GM12878 (cell line): ENCODE results near the gene BCL2L12. TPM values are rescaled to one million over a fixed set of nuclear protein-coding genes. Genes with fewer than 3 reads are reported as not detected.

Experiments used
- ATAC-seq: fragments of 200-7000 bp; cut with Tn5 transposase; 3 replicates; pipeline ENCODE4 v1.9.1; 2020; ENCODE audit warnings: mild to moderate bottlenecking, moderate library complexity
- BruUV-seq: library from RNA; stranded (reverse); fragments of 400-500 nt; replicated peaks from 2 replicates; lab custom pipeline; 2021; lab: Mats Ljungman, UMichigan
- CTCF ChIA-PET: fragments of 300-600 bp; sonication (Branson Sonifier 250); formaldehyde crosslinking; extraction: SDS; loops from one replicate; lab custom pipeline; 2021; ENCODE audit warnings: inconsistent platforms; lab: Yijun Ruan, JAX
- POLR2A ChIA-PET: fragments of 350-600 bp; formaldehyde crosslinking; extraction: SDS; loops from one replicate; lab custom pipeline; 2021; ENCODE audit warnings: inconsistent platforms; lab: Charles Lee
- RAD21 ChIA-PET: fragments of 300-600 bp; sonication (Branson Sonifier 250); formaldehyde crosslinking; loops from one replicate; lab custom pipeline; 2023; ENCODE audit warnings: antibody characterized with exemption; ENCODE audit not compliant: unreplicated experiment; lab: Charles Lee
- SMC1A ChIA-PET: fragments of 300-600 bp; sonication (Branson Sonifier 250); formaldehyde crosslinking; loops from one replicate; lab custom pipeline; 2023; ENCODE audit not compliant: unreplicated experiment, uncharacterized antibody; lab: Charles Lee
- DNase-seq: peaks from one replicate; pipeline ENCODE4 v3.0.0-alpha.2; 2011; ENCODE audit warnings: low read depth, low spot score
- FAIRE-seq: peaks from 3 replicates; lab custom pipeline; 2011; peaks lifted over from hg19 to GRCh38; lab: Jason Lieb, UNC
- H2AFZ ChIP-seq: 2 replicates; pipeline ENCODE4 v1.6.0; 2011; ENCODE audit warnings: low read depth, low read length, control low read depth; ENCODE audit not compliant: control insufficient read depth
- H3K27ac ChIP-seq: 2 replicates; pipeline ENCODE4 v1.5.1; 2011; ENCODE audit warnings: control low read depth; ENCODE audit not compliant: control insufficient read depth, insufficient read depth
- H3K27me3 ChIP-seq, 2 experiments: replicated peaks in 1 of 2; 2 replicates each; pipeline versions ENCODE4 v1.6.0 to v1.6.1; 2011; ENCODE audit warnings: low read length in 1 of 2; ENCODE audit not compliant: control insufficient read depth in 2 of 2, insufficient read depth in 2 of 2
- H3K36me3 ChIP-seq, 2 experiments: 2 replicates each; pipeline ENCODE4 v1.5.1; 2011; ENCODE audit warnings: low read length in 1 of 2; ENCODE audit not compliant: control insufficient read depth in 2 of 2, insufficient read depth in 2 of 2
- H3K4me1 ChIP-seq: 2 replicates; pipeline ENCODE4 v1.6.1; 2011; ENCODE audit warnings: mild to moderate bottlenecking, low read length, moderate library complexity, mixed read lengths; ENCODE audit not compliant: control insufficient read depth, insufficient read depth
- H3K4me2 ChIP-seq: 2 replicates; pipeline ENCODE4 v1.6.0; 2011; ENCODE audit warnings: control low read depth; ENCODE audit not compliant: control insufficient read depth, insufficient read depth
- H3K4me3 ChIP-seq: fragments of 200-600 bp; sonication (generic); 2 replicates; pipeline ENCODE4 v1.5.1; 2016
- H3K79me2 ChIP-seq: 2 replicates; pipeline ENCODE4 v1.6.0; 2011; ENCODE audit warnings: low read length; ENCODE audit not compliant: control insufficient read depth, insufficient read depth
- H3K9ac ChIP-seq: 2 replicates; pipeline ENCODE4 v1.8.0; 2011; ENCODE audit warnings: low read length, control low read depth, mixed read lengths; ENCODE audit not compliant: control insufficient read depth, insufficient read depth
- H3K9me3 ChIP-seq: replicated peaks from 3 replicates; pipeline ENCODE4 v1.5.1; 2011; ENCODE audit warnings: mild to moderate bottlenecking, low read length; ENCODE audit not compliant: control insufficient read depth, insufficient read depth
- H4K20me1 ChIP-seq: 2 replicates; pipeline ENCODE4 v1.6.0; 2011; ENCODE audit not compliant: control insufficient read depth, insufficient read depth
- ASH2L ChIP-seq: fragments of 300-600, 200-600 bp; sonication (generic); IDR thresholded peaks from 2 replicates; pipeline ENCODE4 v1.6.1; 2017; ENCODE audit warnings: low read depth, mild to moderate bottlenecking, borderline replicate concordance
- CREB1 ChIP-seq: IDR thresholded peaks from 2 replicates; pipeline ENCODE4 v1.6.1; 2012; ENCODE audit warnings: low read depth, mild to moderate bottlenecking, inconsistent platforms
- FOS ChIP-seq: IDR thresholded peaks from 3 replicates; pipeline ENCODE4 v1.6.1; 2011; ENCODE audit warnings: borderline replicate concordance; ENCODE audit not compliant: insufficient read length; ENCODE audit errors: extremely low read depth
- KAT2A ChIP-seq: conservative IDR thresholded peaks from 2 replicates; pipeline ENCODE4 v1.6.1; 2011; ENCODE audit warnings: low read depth, low read length; ENCODE audit not compliant: control insufficient read depth
- LARP7 ChIP-seq: fragments of 450-650 bp; IDR thresholded peaks from 2 replicates; pipeline ENCODE4 v1.6.1; 2017; ENCODE audit warnings: mild to moderate bottlenecking
- NFYA ChIP-seq: IDR thresholded peaks from 2 replicates; pipeline ENCODE4 v1.6.1; 2011; ENCODE audit warnings: low read depth, mild to moderate bottlenecking, low read length, improper control_type of control experiment, borderline replicate concordance
- POLR2A ChIP-seq: IDR thresholded peaks from 2 replicates; pipeline ENCODE4 v1.6.1; 2011; ENCODE audit warnings: low read depth, mild to moderate bottlenecking, low read length
- POLR2AphosphoS2 ChIP-seq: IDR thresholded peaks from 2 replicates; pipeline ENCODE4 v1.6.1; 2011; ENCODE audit warnings: low read depth, mild to moderate bottlenecking, low read length, improper control_type of control experiment, moderate library complexity
- POLR2AphosphoS5 ChIP-seq: IDR thresholded peaks from 2 replicates; pipeline ENCODE4 v1.6.1; 2011; ENCODE audit warnings: mild to moderate bottlenecking, low read length, inconsistent platforms
- RB1 ChIP-seq: fragments of 450-650 bp; formaldehyde crosslinking; IDR thresholded peaks from 2 replicates; pipeline ENCODE4 v1.6.1; 2017; ENCODE audit warnings: mild to moderate bottlenecking, borderline replicate concordance
- RUNX3 ChIP-seq: IDR thresholded peaks from 2 replicates; pipeline ENCODE4 v1.6.1; 2012; ENCODE audit warnings: low read length, inconsistent platforms
- WGBS: methylation state at CpG from one replicate; pipeline ENCODE4 v1.1.6; 2016; ENCODE audit warnings: low lambda C conversion rate; ENCODE audit not compliant: insufficient replicate concordance, insufficient coverage; ENCODE audit errors: missing lambda C conversion rate; 5-methylcytosine and 5-hydroxymethylcytosine counted together
- in situ Hi-C: fragments of 300-500 bp; cut with MboI; formaldehyde crosslinking; loops from 9 replicates; pipeline ENCODE4 v1.14.3; 2018; ENCODE audit warnings: mixed read lengths
- intact Hi-C: fragments of 100-400 bp; cut with micrococcal nuclease; formaldehyde crosslinking; loops from one replicate; pipeline ENCODE4 v1.14.2; 2022; ENCODE audit not compliant: unreplicated experiment
- polyA plus RNA-seq, 11 experiments: library from polyadenylated mRNA; depleted of rRNA in 4 of 11; unstranded in 6 of 11; stranded (reverse) in 5 of 11; fragments of >200 nt; fragmentation: Nextera tagmentation in 4 of 11; fragmentation: Illumina TruSeq in 1 of 11; extraction: Ambion mirVana in 4 of 11; extraction: Trizol in 1 of 11; gene quantifications; 1 replicate in 1 of 11; 2 replicates in 10 of 11; pipeline versions ENCODE4 v1.2.1 to v1.2.3, GENCODE V29; 2011 to 2016; ENCODE audit warnings: inconsistent platforms in 2 of 11, missing spikeins in 2 of 11, low read depth in 1 of 11
- total RNA-seq, 4 experiments: library from RNA; depleted of rRNA in 3 of 4; stranded (reverse); fragments of >200 nt in 3 of 4; fragmentation: Illumina TruSeq in 1 of 4; extraction: Trizol in 1 of 4; gene quantifications; 2 replicates each; pipeline versions ENCODE4 v1.2.1 to v1.2.3, GENCODE V29; 2013 to 2021
- TF ChIP-seq, protein P1 (sequence below): fragments of 450-650 bp; IDR thresholded peaks from 2 replicates; pipeline ENCODE4 v1.6.1; 2016; ENCODE audit warnings: mild to moderate bottlenecking
- TF ChIP-seq, protein P2 (sequence below): IDR thresholded peaks from 2 replicates; pipeline ENCODE4 v1.6.1; 2012; ENCODE audit warnings: low read length, inconsistent platforms
- TF ChIP-seq, protein P3 (sequence below): fragments of 450-650 bp; conservative IDR thresholded peaks from 2 replicates; pipeline ENCODE4 v1.6.1; 2017; ENCODE audit warnings: mild to moderate bottlenecking, moderate library complexity
- TF ChIP-seq, protein P4 (sequence below): IDR thresholded peaks from 2 replicates; pipeline ENCODE4 v1.6.1; 2011; ENCODE audit warnings: low read depth, low read length, improper control_type of control experiment, borderline replicate concordance

Gene BCL2L12
- total and polyA plus RNA-seq, 10 of the 15 experiments (the other 5 are each of a cell fraction or from before 2014, with no cell fraction given): 1.8 to 143 (median 50.4) TPM

DNA sequence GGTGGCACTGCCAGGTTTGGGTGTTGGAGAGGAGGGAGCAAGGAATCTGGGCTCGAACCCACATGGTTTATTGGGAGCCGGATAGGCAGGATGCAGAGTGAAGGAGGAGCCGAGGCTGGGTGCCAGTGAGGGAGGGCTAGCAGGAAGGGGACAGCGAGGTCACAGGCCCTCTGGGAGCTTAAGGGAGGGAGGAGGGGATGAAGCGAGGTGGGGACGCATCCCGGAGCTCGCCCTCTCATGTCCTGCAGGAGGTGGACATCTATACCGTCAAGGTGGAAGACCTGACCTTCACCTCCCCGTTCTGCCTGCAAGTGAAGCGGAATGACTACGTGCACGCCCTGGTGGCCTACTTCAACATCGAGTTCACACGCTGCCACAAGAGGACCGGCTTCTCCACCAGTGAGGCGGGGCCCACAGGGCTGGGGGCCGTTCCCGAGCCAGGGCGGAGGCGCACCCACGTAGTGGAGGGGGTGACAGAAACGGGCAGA lies 20.2 kb downstream of the BCL2L12 start:
- CTCF ChIA-PET: interaction anchor here (0.8 to 2.0 kb wide), 4 partner anchors 22 to 177 kb away, joined by 3 to 6 read pairs (median 3); no protein-coding TSS in a partner anchor
- intact Hi-C loops: no loop called here
- no peak overlapping the region for H3K27ac ChIP-seq
- no peak overlapping the region for H3K4me3 ChIP-seq
- ATAC-seq (no peak), DNase-seq (no peak), FAIRE-seq (no peak)
- no peak overlapping the region for H3K4me2 ChIP-seq
- H3K36me3 ChIP-seq: peaks cover 24 to 45% of the 10 kb centered on the region in 2 experiments
- in situ Hi-C loops: no loop called here
- H3K4me1 ChIP-seq: peaks cover 14% of the 10 kb centered on the region
- no peak overlapping the region for H3K9ac ChIP-seq
- TF ChIP-seq RB1 (no peak), ASH2L (no peak), CREB1 (no peak), POLR2AphosphoS2 (no peak), FOS (no peak), KAT2A (no peak), LARP7 (no peak), RUNX3 (no peak), POLR2AphosphoS5 (peak; percentile 57; the same call in 1 of the 2 replicates), NFYA (no peak), POLR2A (peak; percentile 66)
- TF ChIP-seq, protein P1, sequence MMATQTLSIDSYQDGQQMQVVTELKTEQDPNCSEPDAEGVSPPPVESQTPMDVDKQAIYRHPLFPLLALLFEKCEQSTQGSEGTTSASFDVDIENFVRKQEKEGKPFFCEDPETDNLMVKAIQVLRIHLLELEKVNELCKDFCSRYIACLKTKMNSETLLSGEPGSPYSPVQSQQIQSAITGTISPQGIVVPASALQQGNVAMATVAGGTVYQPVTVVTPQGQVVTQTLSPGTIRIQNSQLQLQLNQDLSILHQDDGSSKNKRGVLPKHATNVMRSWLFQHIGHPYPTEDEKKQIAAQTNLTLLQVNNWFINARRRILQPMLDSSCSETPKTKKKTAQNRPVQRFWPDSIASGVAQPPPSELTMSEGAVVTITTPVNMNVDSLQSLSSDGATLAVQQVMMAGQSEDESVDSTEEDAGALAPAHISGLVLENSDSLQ: no peak
- TF ChIP-seq, protein P2, sequence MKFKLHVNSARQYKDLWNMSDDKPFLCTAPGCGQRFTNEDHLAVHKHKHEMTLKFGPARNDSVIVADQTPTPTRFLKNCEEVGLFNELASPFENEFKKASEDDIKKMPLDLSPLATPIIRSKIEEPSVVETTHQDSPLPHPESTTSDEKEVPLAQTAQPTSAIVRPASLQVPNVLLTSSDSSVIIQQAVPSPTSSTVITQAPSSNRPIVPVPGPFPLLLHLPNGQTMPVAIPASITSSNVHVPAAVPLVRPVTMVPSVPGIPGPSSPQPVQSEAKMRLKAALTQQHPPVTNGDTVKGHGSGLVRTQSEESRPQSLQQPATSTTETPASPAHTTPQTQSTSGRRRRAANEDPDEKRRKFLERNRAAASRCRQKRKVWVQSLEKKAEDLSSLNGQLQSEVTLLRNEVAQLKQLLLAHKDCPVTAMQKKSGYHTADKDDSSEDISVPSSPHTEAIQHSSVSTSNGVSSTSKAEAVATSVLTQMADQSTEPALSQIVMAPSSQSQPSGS: no peak
- TF ChIP-seq, protein P3, sequence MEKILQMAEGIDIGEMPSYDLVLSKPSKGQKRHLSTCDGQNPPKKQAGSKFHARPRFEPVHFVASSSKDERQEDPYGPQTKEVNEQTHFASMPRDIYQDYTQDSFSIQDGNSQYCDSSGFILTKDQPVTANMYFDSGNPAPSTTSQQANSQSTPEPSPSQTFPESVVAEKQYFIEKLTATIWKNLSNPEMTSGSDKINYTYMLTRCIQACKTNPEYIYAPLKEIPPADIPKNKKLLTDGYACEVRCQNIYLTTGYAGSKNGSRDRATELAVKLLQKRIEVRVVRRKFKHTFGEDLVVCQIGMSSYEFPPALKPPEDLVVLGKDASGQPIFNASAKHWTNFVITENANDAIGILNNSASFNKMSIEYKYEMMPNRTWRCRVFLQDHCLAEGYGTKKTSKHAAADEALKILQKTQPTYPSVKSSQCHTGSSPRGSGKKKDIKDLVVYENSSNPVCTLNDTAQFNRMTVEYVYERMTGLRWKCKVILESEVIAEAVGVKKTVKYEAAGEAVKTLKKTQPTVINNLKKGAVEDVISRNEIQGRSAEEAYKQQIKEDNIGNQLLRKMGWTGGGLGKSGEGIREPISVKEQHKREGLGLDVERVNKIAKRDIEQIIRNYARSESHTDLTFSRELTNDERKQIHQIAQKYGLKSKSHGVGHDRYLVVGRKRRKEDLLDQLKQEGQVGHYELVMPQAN: no peak
- TF ChIP-seq, protein P4, sequence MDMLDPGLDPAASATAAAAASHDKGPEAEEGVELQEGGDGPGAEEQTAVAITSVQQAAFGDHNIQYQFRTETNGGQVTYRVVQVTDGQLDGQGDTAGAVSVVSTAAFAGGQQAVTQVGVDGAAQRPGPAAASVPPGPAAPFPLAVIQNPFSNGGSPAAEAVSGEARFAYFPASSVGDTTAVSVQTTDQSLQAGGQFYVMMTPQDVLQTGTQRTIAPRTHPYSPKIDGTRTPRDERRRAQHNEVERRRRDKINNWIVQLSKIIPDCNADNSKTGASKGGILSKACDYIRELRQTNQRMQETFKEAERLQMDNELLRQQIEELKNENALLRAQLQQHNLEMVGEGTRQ: no peak
- TF ChIP-seq, all 136 proteins: peak for 2
- Histone ChIP-seq H3K79me2 (peaks cover 11% of the 10 kb centered on the region), H4K20me1 (peaks cover 9% of the 10 kb centered on the region), H3K27me3 (no peaks in the 10 kb centered on the region; a peak in 1 of 4 replicates), H2AFZ (no peak overlapping the region), H3K9me3 (no peaks in the 10 kb centered on the region; the same call in 2 of the 3 replicates)
- RAD21 ChIA-PET: no interaction called here
- no TSS peak for BruUV-seq
- SMC1A ChIA-PET: interaction anchor here (0.7 kb wide), 1 partner anchor 301 kb away, joined by 3 read pairs; no protein-coding TSS in a partner anchor
- 94% methylated on average over 23 of the region's 23 CpGs for WGBS
- POLR2A ChIA-PET: interaction anchor here (0.8 kb wide), 1 partner anchor 114 kb away, joined by 6 read pairs; no protein-coding TSS in a partner anchor
